Spleen (tissue), 11 donors: Measurements from ENCODE around the gene OIP5. TPM values are rescaled to one million over a fixed set of nuclear protein-coding genes. Genes with fewer than 3 reads are reported as not detected.

Source experiments
- DNase-seq: peaks from one replicate; pipeline ENCODE4 v3.0.0-alpha.2; 2020
- H3K27ac ChIP-seq, 8 donors: fragments of 200-600 bp; sonication (generic) in 7 of 8; 1 replicate in 4 of 8; 2 replicates in 4 of 8; pipeline versions ENCODE4 v1.5.0 to v1.8.0; 2016 to 2021; ENCODE audit warnings: inconsistent platforms in 4 of 8, mild to moderate bottlenecking in 4 of 8, moderate library complexity in 1 of 8
- H3K27me3 ChIP-seq, 7 donors: fragments of 200-600 bp; sonication (generic) in 6 of 7; replicated peaks in 1 of 7; 1 replicate in 4 of 7; 2 replicates in 3 of 7; pipeline versions ENCODE4 v1.5.0 to v1.8.0; 2016 to 2021; ENCODE audit warnings: inconsistent platforms in 3 of 7, mild to moderate bottlenecking in 1 of 7
- H3K36me3 ChIP-seq, 6 donors: fragments of 200-600 bp; sonication (generic) in 5 of 6; 1 replicate in 4 of 6; 2 replicates in 2 of 6; pipeline versions ENCODE4 v1.5.0 to v1.8.0; 2016 to 2021; ENCODE audit warnings: inconsistent platforms in 2 of 6
- H3K4me1 ChIP-seq, 6 donors: fragments of 200-600 bp; sonication (generic) in 5 of 6; 1 replicate in 3 of 6; 2 replicates in 3 of 6; pipeline versions ENCODE4 v1.5.0 to v1.8.0; 2016 to 2021; ENCODE audit warnings: inconsistent platforms in 3 of 6
- H3K4me3 ChIP-seq, 8 donors: fragments of 200-600 bp; sonication (generic) in 7 of 8; 1 replicate in 4 of 8; 2 replicates in 4 of 8; pipeline versions ENCODE4 v1.5.0 to v1.8.0; 2016 to 2021; ENCODE audit warnings: inconsistent platforms in 4 of 8, mild to moderate bottlenecking in 4 of 8, moderate library complexity in 2 of 8
- H3K9me3 ChIP-seq, 8 donors: fragments of 200-600 bp; sonication (generic) in 7 of 8; 1 replicate in 4 of 8; 2 replicates in 4 of 8; pipeline versions ENCODE4 v1.5.0 to v1.8.0; 2016 to 2021; ENCODE audit warnings: inconsistent platforms in 4 of 8
- POLR2A ChIP-seq, 3 donors: fragments of 450-650 bp; IDR thresholded peaks; one replicate each; pipeline ENCODE4 v1.5.1; 2017; ENCODE audit warnings: antibody characterized with exemption in 3 of 3, mild to moderate bottlenecking in 1 of 3
- POLR2AphosphoS5 ChIP-seq, 3 donors: sonication (generic); formaldehyde crosslinking; IDR thresholded peaks; one replicate each; pipeline ENCODE4 v1.5.1; 2017; ENCODE audit warnings: antibody characterized with exemption in 3 of 3
- WGBS, 5 donors: extraction: QIAGEN DNeasy Blood & Tissue Kit in 3 of 5; methylation state at CpG; one replicate each; pipeline versions ENCODE4 v1.1.5 to v1.1.7; 2013 to 2018; 5-methylcytosine and 5-hydroxymethylcytosine counted together
- intact Hi-C: fragments of 100-400 bp; cut with DNase I; formaldehyde crosslinking; loops from one replicate; pipeline ENCODE4 v1.15.0; 2023; ENCODE audit warnings: low total_unique reads
- polyA plus RNA-seq, 3 donors: library from polyadenylated mRNA; stranded (reverse); fragments of 200-250 nt; gene quantifications; one replicate each; pipeline ENCODE4 v1.2.1, GENCODE V29; 2013
- total RNA-seq, 7 donors: library from RNA; depleted of rRNA in 3 of 7; stranded (reverse); fragments of >200 nt in 3 of 7; fragmentation: NEBNext Ultra II Directional in 4 of 7; extraction: Animal tissue kit (Norgen Biotek cat#: 25700) in 4 of 7; gene quantifications; one replicate each; pipeline versions ENCODE4 v1.1.0 to v1.2.1, GENCODE V29; 2016 to 2021
- TF ChIP-seq, protein P1 (sequence below), 11 experiments: fragments of 200-600 bp in 7 of 11; fragments of 450-650 bp in 4 of 11; sonication (generic) in 4 of 11; IDR thresholded peaks in 8 of 11; conservative IDR thresholded peaks in 3 of 11; 1 replicate in 7 of 11; 2 replicates in 4 of 11; pipeline versions ENCODE4 v1.4.0 to v1.8.0; 2016 to 2021; ENCODE audit warnings: antibody characterized with exemption in 11 of 11, inconsistent platforms in 4 of 11, mild to moderate bottlenecking in 1 of 11
- donor health status: healthy with polysubstance abuse.
- donor health status: DM: no; HTN: no; CAD: no; lungs with moderate emphysema.
- donor health status: DM: no; HTN: no; CAD: no.
- donor health status: Bipolar disorder and iron deficiency.
- donor health status: healthy.
- donor health status: DM: no; HTN: no; CAD: no.
- donor health status: DM: yes; HTN: yes; CAD: no.

The OIP5 gene
- total and polyA plus RNA-seq, 10 donors = 1.1 to 6.0 (median 2.3) TPM; not detected in 1

DNA sequence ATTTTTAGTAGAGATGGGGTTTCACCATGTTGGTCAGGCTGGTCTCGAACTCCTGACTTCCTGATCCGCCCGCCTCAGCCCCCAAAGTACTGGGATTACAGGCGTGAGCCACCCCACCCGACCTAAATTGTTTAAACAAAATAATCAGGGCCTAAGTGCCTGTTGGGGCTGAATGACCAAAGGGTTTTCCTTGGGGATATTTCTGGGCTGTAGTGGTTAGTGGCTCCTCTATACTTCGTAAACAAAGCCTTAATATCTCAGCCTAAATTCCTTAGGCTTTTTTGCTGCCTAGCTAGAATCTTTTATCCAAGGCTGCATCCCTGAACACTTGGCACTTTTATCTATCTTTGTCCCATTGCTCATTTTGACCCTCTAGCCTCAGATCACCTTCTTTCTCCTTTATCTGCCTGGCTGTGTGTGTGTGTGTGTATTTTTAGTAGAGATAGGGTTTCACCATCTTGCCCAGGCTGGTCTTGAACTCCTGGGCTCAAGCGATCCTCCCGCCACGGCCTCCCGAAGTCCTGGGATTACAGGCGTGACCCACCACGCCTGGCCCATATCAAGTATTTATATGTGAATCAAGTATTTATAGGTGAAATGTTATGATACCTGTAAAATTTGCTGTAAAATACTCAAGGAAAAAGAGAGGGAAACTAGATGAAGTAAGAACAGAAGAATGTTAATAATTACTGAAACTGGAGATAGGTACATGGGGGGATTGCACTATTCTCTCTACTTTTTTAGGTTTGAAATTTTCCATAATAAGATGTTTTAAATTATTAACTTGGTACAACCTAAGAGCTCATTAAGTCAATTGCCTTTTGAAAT, 2.1 kb upstream of the OIP5 start:
- H3K9me3 ChIP-seq = no peaks in the 10 kb centered on the region
- peaks cover 12 to 51% (median 23%) of the 10 kb centered on the region in 6 donors for H3K4me1 ChIP-seq
- TF ChIP-seq, protein P1, sequence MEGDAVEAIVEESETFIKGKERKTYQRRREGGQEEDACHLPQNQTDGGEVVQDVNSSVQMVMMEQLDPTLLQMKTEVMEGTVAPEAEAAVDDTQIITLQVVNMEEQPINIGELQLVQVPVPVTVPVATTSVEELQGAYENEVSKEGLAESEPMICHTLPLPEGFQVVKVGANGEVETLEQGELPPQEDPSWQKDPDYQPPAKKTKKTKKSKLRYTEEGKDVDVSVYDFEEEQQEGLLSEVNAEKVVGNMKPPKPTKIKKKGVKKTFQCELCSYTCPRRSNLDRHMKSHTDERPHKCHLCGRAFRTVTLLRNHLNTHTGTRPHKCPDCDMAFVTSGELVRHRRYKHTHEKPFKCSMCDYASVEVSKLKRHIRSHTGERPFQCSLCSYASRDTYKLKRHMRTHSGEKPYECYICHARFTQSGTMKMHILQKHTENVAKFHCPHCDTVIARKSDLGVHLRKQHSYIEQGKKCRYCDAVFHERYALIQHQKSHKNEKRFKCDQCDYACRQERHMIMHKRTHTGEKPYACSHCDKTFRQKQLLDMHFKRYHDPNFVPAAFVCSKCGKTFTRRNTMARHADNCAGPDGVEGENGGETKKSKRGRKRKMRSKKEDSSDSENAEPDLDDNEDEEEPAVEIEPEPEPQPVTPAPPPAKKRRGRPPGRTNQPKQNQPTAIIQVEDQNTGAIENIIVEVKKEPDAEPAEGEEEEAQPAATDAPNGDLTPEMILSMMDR (IDR thresholded peaks at IDR 0.05 in 8 of 11, conservative IDR thresholded peaks at IDR 0.05 in 3 of 11) = no peak
- no peak for TF ChIP-seq POLR2A (IDR thresholded peaks at IDR 0.05)
- TF ChIP-seq POLR2AphosphoS5 (IDR thresholded peaks at IDR 0.05) = no peak
- intact Hi-C loops = no loop called here
- no peaks in the 10 kb centered on the region for H3K36me3 ChIP-seq
- peak overlapping the region in 3 of 8 donors; percentile 85 to 88 (median 86) for H3K27ac ChIP-seq
- 72 to 88% (median 78%) methylated on average over 12 of the region's 12 CpGs for WGBS, 5 donors
- no peaks in the 10 kb centered on the region for H3K27me3 ChIP-seq
- peak overlapping the region in 4 of 8 donors; percentile 94 to 100 (median 98) for H3K4me3 ChIP-seq
- DNase-seq = no peak

DNA sequence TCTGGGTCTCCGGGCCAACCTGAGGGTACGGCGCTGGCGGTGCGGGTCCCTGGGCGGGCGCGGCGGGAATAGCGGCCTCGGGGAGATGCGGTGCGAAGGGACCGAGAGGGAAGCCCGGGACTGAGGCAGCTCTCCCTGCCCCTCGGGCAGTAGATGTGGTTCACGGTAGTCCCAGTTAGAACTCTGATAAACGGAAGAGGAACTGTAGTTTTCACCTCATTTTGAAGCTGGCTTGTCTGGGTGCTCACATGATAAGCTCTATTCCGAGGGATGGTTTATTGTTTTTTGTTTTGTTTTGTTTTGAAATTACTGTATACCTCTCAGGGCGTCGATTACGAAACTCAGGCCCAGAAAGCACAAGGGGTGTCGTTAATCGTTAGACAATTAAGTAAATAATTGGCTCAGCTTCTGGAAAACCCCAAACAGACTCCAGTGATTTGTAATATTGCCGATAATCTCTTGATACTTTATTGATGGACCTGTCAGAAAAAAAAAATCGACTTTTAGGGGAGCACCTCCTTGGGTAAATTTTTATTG, 703 bp upstream of the OIP5 start:
- Histone ChIP-seq H3K36me3 (no peaks in the 10 kb centered on the region), H3K4me1 (peaks cover 12 to 51% (median 23%) of the 10 kb centered on the region in 6 donors), H3K27ac (peak overlapping the region in 7 of 8 donors; percentile 46 to 88 (median 85)), H3K9me3 (no peaks in the 10 kb centered on the region), H3K4me3 (peak overlapping the region; percentile 70 to 100 (median 96)), H3K27me3 (no peaks in the 10 kb centered on the region)
- intact Hi-C loops = no loop called here
- 0 to 1% (median 0%) methylated on average over 11 to 26 of the region's 26 CpGs for WGBS, 5 donors
- peak; percentile 88 for DNase-seq
- TF ChIP-seq, protein P1 (IDR thresholded peaks at IDR 0.05 in 8 of 11, conservative IDR thresholded peaks at IDR 0.05 in 3 of 11) = no peak
- TF ChIP-seq POLR2A (IDR thresholded peaks at IDR 0.05) = no peak
- TF ChIP-seq POLR2AphosphoS5 (IDR thresholded peaks at IDR 0.05) = no peak

DNA sequence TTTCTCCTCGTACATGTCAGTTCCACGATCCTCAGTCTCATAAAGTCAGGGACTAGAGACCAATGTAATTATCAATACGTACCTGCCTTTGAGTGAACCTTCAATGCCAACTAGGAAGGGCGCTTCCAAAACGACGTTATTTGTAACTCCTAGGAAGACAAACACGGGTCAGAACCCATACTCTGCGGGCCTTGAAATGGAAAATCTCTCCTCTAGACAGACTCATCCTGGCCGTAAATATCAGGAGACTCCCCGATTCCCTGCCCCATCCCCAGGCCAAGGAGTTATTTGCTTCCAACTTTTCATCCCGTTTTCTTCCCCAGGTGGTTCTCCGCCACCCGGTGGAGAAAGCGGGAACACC, 578 bp downstream of the OIP5 start:
- 1 to 5% (median 2%) methylated on average over 14 of the region's 14 CpGs for WGBS, 5 donors
- Histone ChIP-seq H3K27me3 (no peaks in the 10 kb centered on the region), H3K4me3 (peak overlapping the region; percentile 70 to 100 (median 96)), H3K4me1 (peaks cover 12 to 45% (median 23%) of the 10 kb centered on the region in 6 donors), H3K36me3 (no peaks in the 10 kb centered on the region), H3K27ac (peak overlapping the region in 6 of 8 donors; percentile 46 to 88 (median 86)), H3K9me3 (no peaks in the 10 kb centered on the region)
- intact Hi-C loops = no loop called here
- no peak for DNase-seq
- TF ChIP-seq POLR2A (IDR thresholded peaks at IDR 0.05) (no peak), POLR2AphosphoS5 (IDR thresholded peaks at IDR 0.05) (no peak)
- TF ChIP-seq, protein P1 (IDR thresholded peaks at IDR 0.05 in 8 of 11, conservative IDR thresholded peaks at IDR 0.05 in 3 of 11) = peak in 1 of 11 experiments; percentile 37

DNA sequence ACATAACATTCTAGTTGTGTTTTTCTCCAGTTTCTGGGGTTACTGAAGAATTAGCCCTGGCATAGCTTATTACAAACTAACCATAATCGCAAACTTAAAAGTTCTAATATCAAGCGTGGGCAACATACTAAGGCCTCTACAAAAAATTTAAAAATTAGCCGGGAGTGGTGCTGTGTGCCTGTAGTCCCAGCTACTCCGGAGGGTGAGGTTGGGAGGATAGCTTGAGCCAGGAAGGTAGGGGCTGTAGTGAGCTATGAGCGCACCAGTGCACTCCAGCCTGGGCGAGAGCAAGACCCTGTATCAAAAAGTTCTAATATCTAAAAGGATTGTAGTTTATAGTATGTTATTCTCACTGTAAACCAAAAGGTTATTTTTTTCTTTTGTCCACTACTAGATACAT, 1.1 kb downstream of the OIP5 start:
- Histone ChIP-seq H3K4me1 (peaks cover 12 to 40% (median 23%) of the 10 kb centered on the region in 6 donors), H3K27ac (peak overlapping the region in 1 of 8 donors; percentile 88), H3K9me3 (no peaks in the 10 kb centered on the region), H3K4me3 (peak overlapping the region in 2 of 8 donors; percentile 98 to 100), H3K27me3 (no peaks in the 10 kb centered on the region), H3K36me3 (peaks cover 0 to 4% (median 0%) of the 10 kb centered on the region in 6 donors)
- intact Hi-C loops = no loop called here
- DNase-seq = no peak
- no peak for TF ChIP-seq POLR2A (IDR thresholded peaks at IDR 0.05)
- TF ChIP-seq POLR2AphosphoS5 (IDR thresholded peaks at IDR 0.05) = no peak
- TF ChIP-seq, protein P1 (IDR thresholded peaks at IDR 0.05 in 8 of 11, conservative IDR thresholded peaks at IDR 0.05 in 3 of 11) = no peak
- WGBS, 5 donors = 81 to 86% (median 83%) methylated on average over 6 of the region's 6 CpGs
